ENCODE data around the gene NUPR2. TPM values are rescaled to one million over a fixed set of nuclear protein-coding genes. Genes with fewer than 3 reads are reported as not detected.

NUPR2 gene
- total and polyA plus RNA-seq, 9 of the 15 experiments (the other 6 are each of a cell fraction or from before 2014, with no cell fraction given): not detected

GRCh38 chr7:56106108-56107073 is 9.8 kb downstream of the NUPR2 start, which contains the start of gene CHCHD2 (continued):
- TF ChIP-seq L3MBTL2 (IDR thresholded peaks at IDR 0.05) (peak; percentile 86), HNRNPUL1 (IDR thresholded peaks at IDR 0.05; ENCODE audit: low read length) (no peak), PTBP1 (IDR thresholded peaks at IDR 0.05; ENCODE audit: low read depth, low read length) (no peak), LEF1 (IDR thresholded peaks at IDR 0.05) (no peak), ARHGAP35 (IDR thresholded peaks at IDR 0.05; ENCODE audit: partially characterized antibody) (no peak), GTF2B (IDR thresholded peaks at IDR 0.05; ENCODE audit: extremely low read depth, insufficient read length) (peak; percentile 56), ZNF507 (tag; conservative IDR thresholded peaks at IDR 0.05) (no peak), ZNF785 (CRISPR knock-in tag; IDR thresholded peaks at IDR 0.05) (no peak), ZNF134 (CRISPR knock-in tag; conservative IDR thresholded peaks at IDR 0.05) (no peak), MTA3 (IDR thresholded peaks at IDR 0.05; ENCODE audit: borderline replicate concordance) (peak; percentile 89), ZNF707 (CRISPR knock-in tag; conservative IDR thresholded peaks at IDR 0.05) (no peak), FOXM1 (IDR thresholded peaks at IDR 0.05; ENCODE audit: low read depth) (no peak), FOXM1 (CRISPR knock-in tag; IDR thresholded peaks at IDR 0.05; ENCODE audit: low read depth) (no peak), EZH2 (IDR thresholded peaks at IDR 0.05; ENCODE audit: borderline replicate concordance, low read depth, low read length) (no peak), CEBPG (CRISPR knock-in tag; IDR thresholded peaks at IDR 0.05) (no peak), CEBPG (tag; conservative IDR thresholded peaks at IDR 0.05 in 1 of 2, IDR thresholded peaks at IDR 0.05 in 1 of 2) (no peak), RCOR1 (IDR thresholded peaks at IDR 0.05; ENCODE audit: borderline replicate concordance in 1 of 2, low read depth in 2 of 2, low read length in 2 of 2) (peak in 1 of 2 experiments; percentile 40; a peak in 1 of 4 replicates), CBFA2T2 (conservative IDR thresholded peaks at IDR 0.05) (no peak), SAFB2 (IDR thresholded peaks at IDR 0.05; ENCODE audit: borderline replicate concordance, low read depth, low read length, severe bottlenecking) (no peak), C11orf30 (IDR thresholded peaks at IDR 0.05; ENCODE audit: low read depth) (peak; percentile 64), THRAP3 (IDR thresholded peaks at IDR 0.05; ENCODE audit: borderline replicate concordance) (0 out of 2 replicates have a peak, but pooled peaks have one; percentile 29), ELF4 (CRISPR knock-in tag; IDR thresholded peaks at IDR 0.05) (0 out of 2 replicates have a peak, but pooled peaks have one; percentile 15), FOXA3 (CRISPR knock-in tag; conservative IDR thresholded peaks at IDR 0.05 in 1 of 2, IDR thresholded peaks at IDR 0.05 in 1 of 2) (no peak), HNRNPH1 (optimal IDR thresholded peaks at IDR 0.05; ENCODE audit: low read depth, low read length) (no peak), ZNF445 (CRISPR knock-in tag; IDR thresholded peaks at IDR 0.05; ENCODE audit: low read depth) (no peak), ILK (tag; IDR thresholded peaks at IDR 0.05; ENCODE audit: borderline replicate concordance, low read depth) (no peak), CBX1 (IDR thresholded peaks at IDR 0.05; ENCODE audit: low read depth) (0 out of 2 replicates have a peak, but pooled peaks have one; percentile 46)
